Central memory CD8-positive, alpha-beta T cell (primary cell): ENCODE data around the gene ENPP7.

Experiments used
- ATAC-seq: fragments of 150-1000 bp; cut with Tn5 transposase; replicated peaks from 2 replicates; pipeline ENCODE4 v1.10.0; 2022; ENCODE audit warnings: mild to moderate bottlenecking, moderate FRiP score, moderate number of reproducible peaks; ENCODE audit not compliant: poor library complexity, severe bottlenecking; ENCODE audit errors: extremely low read depth
- DNase-seq, 2 donors: peaks; one replicate each; pipeline ENCODE4 v3.0.0; 2021; ENCODE audit warnings: low spot score in 2 of 2
- H3K27ac Mint-ChIP-seq: one replicate; pipeline ENCODE4 v1.8.0; 2022; ENCODE audit warnings: low read depth, mild to moderate bottlenecking, moderate library complexity, mixed read lengths
- H3K27me3 Mint-ChIP-seq: one replicate; pipeline ENCODE4 v1.8.0; 2022; ENCODE audit warnings: mixed read lengths
- H3K36me3 Mint-ChIP-seq: one replicate; pipeline ENCODE4 v1.8.0; 2022; ENCODE audit warnings: mild to moderate bottlenecking, moderate library complexity, mixed read lengths; ENCODE audit not compliant: insufficient read depth
- H3K4me1 Mint-ChIP-seq: one replicate; pipeline ENCODE4 v1.8.0; 2022; ENCODE audit warnings: mixed read lengths
- H3K4me3 Mint-ChIP-seq: one replicate; pipeline ENCODE4 v1.8.0; 2022; ENCODE audit warnings: mild to moderate bottlenecking, moderate library complexity, mixed read lengths
- H3K9me3 Mint-ChIP-seq: one replicate; pipeline ENCODE4 v1.8.0; 2022; ENCODE audit warnings: mixed read lengths

The ENPP7 gene

DNA sequence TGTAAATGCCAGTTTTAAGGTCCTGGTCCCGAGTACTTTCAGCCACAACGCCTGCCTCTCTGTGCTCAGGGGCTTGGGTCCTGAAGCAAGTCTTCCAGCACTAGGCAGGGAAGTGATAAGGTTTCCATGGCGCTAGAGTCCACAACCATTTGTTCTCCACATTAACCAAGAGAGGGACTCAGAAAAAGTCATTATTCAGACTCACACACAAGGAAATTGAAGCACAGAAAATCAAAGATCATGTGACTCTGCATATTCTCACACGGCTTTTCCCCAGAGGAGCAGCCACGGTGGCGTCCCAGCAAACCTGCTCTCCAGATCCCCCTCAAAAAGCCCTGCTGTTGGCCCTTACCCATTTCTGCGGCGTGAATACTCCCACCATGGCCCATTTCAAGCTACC lies 9.7 kb downstream of the ENPP7 start:
- H3K27ac Mint-ChIP-seq: no peak overlapping the region
- H3K4me3 Mint-ChIP-seq: no peak overlapping the region
- H3K4me1 Mint-ChIP-seq: no peaks in the 10 kb centered on the region
- H3K9me3 Mint-ChIP-seq: no peaks in the 10 kb centered on the region
- no peak for DNase-seq
- H3K27me3 Mint-ChIP-seq: peaks cover 50% of the 10 kb centered on the region
- peaks cover 3% of the 10 kb centered on the region for H3K36me3 Mint-ChIP-seq
- no peak for ATAC-seq

- Mint-ChIP-seq H3K36me3 (peaks cover 3% of the 10 kb centered on the region), H3K4me3 (no peak overlapping the region), H3K9me3 (no peaks in the 10 kb centered on the region), H3K4me1 (no peaks in the 10 kb centered on the region), H3K27ac (no peak overlapping the region), H3K27me3 (peaks cover 47% of the 10 kb centered on the region)
- ATAC-seq (no peak), DNase-seq (no peak)
These were observed 10.6 kb downstream of the ENPP7 start for GRCh38 chr17:79741401-79741750.

- H3K27ac Mint-ChIP-seq: no peak overlapping the region
- H3K4me1 Mint-ChIP-seq: no peaks in the 10 kb centered on the region
- peaks cover 48% of the 10 kb centered on the region for H3K27me3 Mint-ChIP-seq
- DNase-seq (peak; percentile 49 to 61), ATAC-seq (no peak)
- peaks cover 3% of the 10 kb centered on the region for H3K36me3 Mint-ChIP-seq
- no peak overlapping the region for H3K4me3 Mint-ChIP-seq
- no peaks in the 10 kb centered on the region for H3K9me3 Mint-ChIP-seq
These were observed 11.2 kb downstream of the ENPP7 start for GRCh38 chr17:79741751-79742588.

- no peak for ATAC-seq
- Mint-ChIP-seq H3K4me1 (peaks cover under 1% of the 10 kb centered on the region), H3K4me3 (no peak overlapping the region), H3K27me3 (peaks cover 48% of the 10 kb centered on the region), H3K9me3 (no peaks in the 10 kb centered on the region), H3K27ac (no peak overlapping the region), H3K36me3 (peaks cover 3% of the 10 kb centered on the region)
- no peak for DNase-seq
These were observed 11.8 kb downstream of the ENPP7 start for GRCh38 chr17:79742589-79742918.

DNA sequence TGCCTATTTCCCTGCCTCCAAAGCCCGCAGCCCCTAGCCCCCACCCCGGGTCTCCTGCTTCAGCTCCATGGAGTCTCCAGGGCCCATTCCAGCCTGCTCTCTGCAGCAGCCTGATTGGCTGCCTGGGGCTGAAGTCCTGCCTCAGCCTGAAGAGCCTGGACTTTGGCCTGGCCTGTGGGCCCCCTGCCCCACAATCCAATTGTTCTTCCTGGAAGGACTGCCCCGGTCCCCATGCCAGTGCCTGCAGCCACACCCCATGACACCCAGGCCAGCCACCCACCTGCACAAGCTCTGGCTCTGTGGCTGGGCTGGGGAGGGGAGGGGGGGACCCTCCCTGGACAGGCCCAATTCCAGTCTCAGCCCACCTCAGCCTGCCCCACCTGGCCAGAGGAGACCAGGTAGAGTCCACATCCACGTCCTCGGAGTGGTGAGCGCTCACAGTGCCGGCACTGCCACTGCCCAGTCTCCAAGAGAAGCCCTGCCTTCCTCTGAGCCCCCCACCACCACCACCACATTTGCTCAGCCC lies 12.3 kb downstream of the ENPP7 start:
- no peaks in the 10 kb centered on the region for H3K9me3 Mint-ChIP-seq
- peaks cover 5% of the 10 kb centered on the region for H3K4me1 Mint-ChIP-seq
- H3K4me3 Mint-ChIP-seq: no peak overlapping the region
- ATAC-seq: no peak
- no peak for DNase-seq
- H3K27ac Mint-ChIP-seq: no peak overlapping the region
- H3K27me3 Mint-ChIP-seq: peaks cover 48% of the 10 kb centered on the region
- peaks cover 3% of the 10 kb centered on the region for H3K36me3 Mint-ChIP-seq

- no peak for ATAC-seq
- Mint-ChIP-seq H3K27me3 (peaks cover 45% of the 10 kb centered on the region), H3K36me3 (peaks cover 3% of the 10 kb centered on the region)
These were observed 12.9 kb downstream of the ENPP7 start for GRCh38 chr17:79743614-79744013.

GRCh38 chr17:79745641-79746105 lies 14.9 kb downstream of the ENPP7 start:
- H3K9me3 Mint-ChIP-seq: no peaks in the 10 kb centered on the region
- ATAC-seq: no peak
- peaks cover 5% of the 10 kb centered on the region for H3K4me1 Mint-ChIP-seq
- peaks cover 37% of the 10 kb centered on the region for H3K27me3 Mint-ChIP-seq
- DNase-seq: no peak
- no peak overlapping the region for H3K4me3 Mint-ChIP-seq
- peaks cover 3% of the 10 kb centered on the region for H3K36me3 Mint-ChIP-seq
- peak overlapping the region; percentile 16 for H3K27ac Mint-ChIP-seq

More at GRCh38 chr17:79743614-79744013, 12.9 kb downstream of the ENPP7 start:
- H3K9me3 Mint-ChIP-seq: no peaks in the 10 kb centered on the region
- H3K4me3 Mint-ChIP-seq: no peak overlapping the region
- DNase-seq: no peak
- peaks cover 5% of the 10 kb centered on the region for H3K4me1 Mint-ChIP-seq
- H3K27ac Mint-ChIP-seq: no peak overlapping the region

GRCh38 chr17:79746889-79747507 lies 16.3 kb downstream of the ENPP7 start:
- peaks cover 3% of the 10 kb centered on the region for H3K36me3 Mint-ChIP-seq
- H3K27me3 Mint-ChIP-seq: peaks cover 47% of the 10 kb centered on the region
- H3K4me3 Mint-ChIP-seq: no peak overlapping the region
- DNase-seq (no peak), ATAC-seq (no peak)
- no peak overlapping the region for H3K27ac Mint-ChIP-seq
- peaks cover 5% of the 10 kb centered on the region for H3K4me1 Mint-ChIP-seq
- H3K9me3 Mint-ChIP-seq: no peaks in the 10 kb centered on the region

- ATAC-seq: peak; percentile 22
- Mint-ChIP-seq H3K36me3 (peaks cover 3% of the 10 kb centered on the region), H3K9me3 (no peaks in the 10 kb centered on the region), H3K27me3 (peaks cover 47% of the 10 kb centered on the region), H3K27ac (no peak overlapping the region), H3K4me3 (no peak overlapping the region), H3K4me1 (peaks cover 5% of the 10 kb centered on the region)
- DNase-seq: no peak
These were observed 17.0 kb downstream of the ENPP7 start for GRCh38 chr17:79747508-79748294.

DNA sequence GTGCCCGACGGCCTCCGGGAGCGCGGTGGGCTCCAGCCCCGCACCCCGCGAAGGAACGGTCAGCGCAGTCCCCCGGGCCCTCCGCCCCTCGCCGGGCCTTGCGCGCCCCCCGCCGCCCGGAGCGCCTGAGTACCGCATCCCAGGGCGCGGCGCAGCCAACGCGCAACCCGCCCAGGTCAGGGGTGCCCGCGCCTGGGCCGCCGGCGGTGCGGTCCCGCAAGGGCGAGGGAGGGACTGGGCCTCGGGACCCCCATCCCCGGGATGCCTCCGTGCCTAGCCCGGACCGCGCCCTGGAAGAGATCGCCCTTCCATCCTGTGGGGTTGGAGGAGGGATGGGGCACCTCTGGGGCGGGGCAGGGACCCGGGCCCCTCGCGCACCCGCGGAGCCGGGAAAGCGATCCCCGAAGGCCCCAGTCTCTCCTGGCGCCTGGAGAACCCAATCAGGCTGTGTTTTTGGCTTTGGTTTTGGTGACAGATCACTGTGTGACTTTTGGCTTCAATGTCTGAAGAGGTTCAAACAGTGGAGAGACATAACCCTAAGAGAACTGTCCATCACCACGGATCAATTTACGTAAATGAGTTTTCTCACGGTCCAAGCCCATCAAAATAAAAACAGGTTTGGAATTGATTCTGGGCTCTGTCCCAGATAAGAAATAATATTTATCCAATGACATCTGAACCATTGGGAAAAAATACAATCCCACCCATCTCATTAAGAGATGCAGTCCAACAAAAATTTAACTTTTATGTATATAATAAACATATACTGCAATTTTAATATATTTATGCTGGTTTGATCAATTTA lies 17.8 kb downstream of the ENPP7 start:
- Mint-ChIP-seq H3K4me3 (no peak overlapping the region), H3K27ac (no peak overlapping the region), H3K27me3 (peaks cover 51% of the 10 kb centered on the region), H3K4me1 (peaks cover 5% of the 10 kb centered on the region), H3K36me3 (no peaks in the 10 kb centered on the region), H3K9me3 (no peaks in the 10 kb centered on the region)
- DNase-seq (no peak), ATAC-seq (no peak)

DNA sequence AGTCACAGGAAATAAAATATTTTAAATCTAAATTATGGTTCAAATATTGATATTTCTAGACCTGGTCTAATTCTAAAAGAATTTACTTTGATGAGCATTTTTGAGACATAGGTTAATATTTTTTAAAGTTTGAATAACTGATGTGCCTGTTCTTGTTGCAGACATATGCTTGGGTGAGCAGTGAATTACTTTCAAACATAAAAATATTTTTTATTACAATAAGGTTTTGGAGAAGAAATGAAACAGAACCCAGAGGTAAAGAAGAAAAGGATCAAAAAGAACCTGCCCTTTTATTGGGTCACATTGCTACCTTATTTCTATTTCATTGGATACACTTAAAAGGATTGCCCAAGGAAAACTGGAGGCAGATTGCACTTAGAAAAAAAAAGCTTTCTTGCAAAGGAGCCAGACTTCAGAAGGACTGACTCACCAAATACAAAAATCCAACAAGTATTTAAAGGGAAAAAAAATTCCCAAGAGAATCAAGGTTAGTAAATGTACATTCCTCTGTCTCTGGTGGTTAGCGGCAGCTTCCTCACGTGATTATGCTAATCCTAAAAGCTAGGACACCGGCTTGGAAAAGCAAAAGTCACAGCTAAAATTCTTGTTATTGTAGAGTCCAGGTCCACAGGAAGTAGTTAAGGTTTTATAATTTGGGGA lies 18.5 kb downstream of the ENPP7 start:
- DNase-seq: no peak
- H3K36me3 Mint-ChIP-seq: no peaks in the 10 kb centered on the region
- H3K4me3 Mint-ChIP-seq: no peak overlapping the region

More for the DNA sequence above, 18.5 kb downstream of the ENPP7 start:
- H3K9me3 Mint-ChIP-seq: no peaks in the 10 kb centered on the region
- no peak for ATAC-seq
- H3K27me3 Mint-ChIP-seq: peaks cover 53% of the 10 kb centered on the region
- peaks cover 5% of the 10 kb centered on the region for H3K4me1 Mint-ChIP-seq
- no peak overlapping the region for H3K27ac Mint-ChIP-seq
